GM12878 (cell line): Measurements from ENCODE around the gene SLC15A4. TPM values are rescaled to one million over a fixed set of nuclear protein-coding genes. Genes with fewer than 3 reads are reported as not detected.

Source experiments
- ATF7 ChIP-seq: fragments of 450-650 bp; IDR thresholded peaks from 2 replicates; pipeline ENCODE4 v1.6.1; 2016; ENCODE audit warnings: low read depth, mild to moderate bottlenecking
- BACH1 ChIP-seq: fragments of 450-650 bp; IDR thresholded peaks from 2 replicates; pipeline ENCODE4 v1.6.1; 2017; ENCODE audit warnings: mild to moderate bottlenecking, borderline replicate concordance
- CEBPB ChIP-seq, 2 experiments: fragments of 150-350 bp in 1 of 2; IDR thresholded peaks; 2 replicates each; pipeline ENCODE4 v1.6.1; 2012 to 2014; ENCODE audit warnings: low read depth in 2 of 2, low read length in 2 of 2, borderline replicate concordance in 1 of 2, inconsistent platforms in 1 of 2
- CREB1 ChIP-seq: IDR thresholded peaks from 2 replicates; pipeline ENCODE4 v1.6.1; 2012; ENCODE audit warnings: low read depth, mild to moderate bottlenecking, inconsistent platforms
- EP300 ChIP-seq, 2 experiments: fragments of 150-350 bp in 1 of 2; IDR thresholded peaks; 2 replicates each; pipeline ENCODE4 v1.6.1; 2011 to 2012; ENCODE audit warnings: low read depth in 2 of 2, low read length in 2 of 2, borderline replicate concordance in 1 of 2, improper control_type of control experiment in 1 of 2, inconsistent platforms in 1 of 2; ENCODE audit not compliant: control insufficient read depth in 1 of 2
- NFIC ChIP-seq: IDR thresholded peaks from 2 replicates; pipeline ENCODE4 v1.6.1; 2012; ENCODE audit warnings: low read depth, mild to moderate bottlenecking, inconsistent platforms, low read length, moderate library complexity
- NFYA ChIP-seq: IDR thresholded peaks from 2 replicates; pipeline ENCODE4 v1.6.1; 2011; ENCODE audit warnings: low read depth, mild to moderate bottlenecking, low read length, improper control_type of control experiment, borderline replicate concordance
- NR2F1 ChIP-seq: fragments of 450-650 bp; conservative IDR thresholded peaks from 2 replicates; pipeline ENCODE4 v1.6.1; 2017; ENCODE audit warnings: mild to moderate bottlenecking
- RELA ChIP-seq: fragments of 450-650 bp; IDR thresholded peaks from 2 replicates; pipeline ENCODE4 v1.8.0; 2014; ENCODE audit warnings: borderline replicate concordance; ENCODE audit not compliant: partially characterized antibody
- SIX5 ChIP-seq: IDR thresholded peaks from 2 replicates; pipeline ENCODE4 v1.6.1; 2011; ENCODE audit warnings: mild to moderate bottlenecking, low read depth, low read length, moderate library complexity; ENCODE audit not compliant: severe bottlenecking
- SP1 ChIP-seq: IDR thresholded peaks from one replicate; pipeline ENCODE4 v1.6.1; 2011; ENCODE audit warnings: low read depth, low read length
- TAF1 ChIP-seq: IDR thresholded peaks from 2 replicates; pipeline ENCODE4 v1.6.1; 2011; ENCODE audit warnings: mild to moderate bottlenecking, low read depth, low read length, borderline replicate concordance
- TCF12 ChIP-seq: IDR thresholded peaks from 2 replicates; pipeline ENCODE4 v1.6.1; 2011; ENCODE audit warnings: low read depth, mild to moderate bottlenecking, low read length
- ZBTB11 ChIP-seq: fragments of 450-650 bp; formaldehyde crosslinking; IDR thresholded peaks from 2 replicates; pipeline ENCODE4 v1.5.0; 2022; ENCODE audit warnings: mild to moderate bottlenecking, missing genetic modification characterization
- ZBTB33 ChIP-seq: fragments of 450-650 bp; IDR thresholded peaks from 2 replicates; pipeline ENCODE4 v1.6.1; 2017; ENCODE audit warnings: mild to moderate bottlenecking
- ZZZ3 ChIP-seq: IDR thresholded peaks from 2 replicates; pipeline ENCODE4 v1.6.1; 2011; ENCODE audit warnings: low read depth; ENCODE audit not compliant: control insufficient read depth, insufficient read length
- polyA plus RNA-seq, 11 experiments: library from polyadenylated mRNA; depleted of rRNA in 4 of 11; unstranded in 6 of 11; stranded (reverse) in 5 of 11; fragments of >200 nt; fragmentation: Nextera tagmentation in 4 of 11; fragmentation: Illumina TruSeq in 1 of 11; extraction: Ambion mirVana in 4 of 11; extraction: Trizol in 1 of 11; gene quantifications; 1 replicate in 1 of 11; 2 replicates in 10 of 11; pipeline versions ENCODE4 v1.2.1 to v1.2.3, GENCODE V29; 2011 to 2016; ENCODE audit warnings: inconsistent platforms in 2 of 11, missing spikeins in 2 of 11, low read depth in 1 of 11
- total RNA-seq, 4 experiments: library from RNA; depleted of rRNA in 3 of 4; stranded (reverse); fragments of >200 nt in 3 of 4; fragmentation: Illumina TruSeq in 1 of 4; extraction: Trizol in 1 of 4; gene quantifications; 2 replicates each; pipeline versions ENCODE4 v1.2.1 to v1.2.3, GENCODE V29; 2013 to 2021
- TF ChIP-seq, protein P1 (sequence below): fragments of 450-650 bp; IDR thresholded peaks from 2 replicates; pipeline ENCODE4 v1.6.1; 2018; ENCODE audit warnings: borderline replicate concordance, mild to moderate bottlenecking; ENCODE audit not compliant: partially characterized antibody
- TF ChIP-seq, protein P2 (sequence below): fragments of 150-350 bp; IDR thresholded peaks from 2 replicates; pipeline ENCODE4 v1.6.1; 2016; ENCODE audit warnings: low read depth, low read length

Gene SLC15A4
- total and polyA plus RNA-seq, 10 of the 15 experiments (the other 5 are each of a cell fraction or from before 2014, with no cell fraction given) = 12.7 to 257 (median 36.6) TPM

DNA sequence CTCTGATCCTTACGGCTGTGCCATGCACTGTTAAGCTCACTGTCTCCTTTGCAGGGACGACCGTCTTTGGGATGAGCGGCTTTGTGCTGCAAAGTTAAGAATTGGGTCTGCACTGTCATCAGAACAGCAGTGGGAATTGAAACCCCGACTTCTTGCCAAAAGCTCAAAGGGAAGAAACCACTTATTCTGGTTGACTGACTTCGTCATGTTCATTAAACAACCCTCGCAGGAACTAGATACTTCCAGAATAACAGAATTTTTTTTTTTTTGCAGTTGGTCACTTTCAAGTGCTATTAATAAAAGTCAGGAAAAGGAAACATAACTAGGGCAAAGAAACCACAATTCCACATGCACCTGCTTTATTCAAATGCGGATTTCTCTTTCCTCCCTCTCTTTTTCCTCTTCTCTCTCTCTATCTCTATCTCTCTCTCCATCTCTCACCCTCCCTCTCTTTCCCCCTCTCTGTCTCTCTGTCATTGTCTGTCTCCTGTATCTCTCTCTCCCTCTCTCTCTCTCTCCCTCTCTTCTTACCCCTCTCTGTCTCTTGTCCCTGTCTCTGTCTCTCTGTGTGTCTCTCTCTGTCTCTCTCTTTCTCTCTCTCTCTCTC lies 17.2 kb upstream of the SLC15A4 start (continued):
- no peak for TF ChIP-seq ZBTB11 (CRISPR knock-in tag)
- peak; percentile 61 for TF ChIP-seq ATF7
- TF ChIP-seq BACH1 = peak; percentile 37; the same call in 1 of the 2 replicates
- 0 out of 2 replicates have a peak, but pooled peaks have one; percentile 32 for TF ChIP-seq NR2F1
- TF ChIP-seq NFIC = peak; percentile 91
- no peak for TF ChIP-seq SP1
- peak; percentile 64 for TF ChIP-seq ZZZ3
- peak in 1 of 2 experiments; percentile 41; a peak in 1 of 4 replicates for TF ChIP-seq CEBPB (IDR thresholded peaks at IDR 0.05; ENCODE audit: borderline replicate concordance in 1 of 2, low read depth in 2 of 2, low read length in 2 of 2)
- no peak for TF ChIP-seq NFYA
- no peak for TF ChIP-seq SIX5
- TF ChIP-seq, protein P1, sequence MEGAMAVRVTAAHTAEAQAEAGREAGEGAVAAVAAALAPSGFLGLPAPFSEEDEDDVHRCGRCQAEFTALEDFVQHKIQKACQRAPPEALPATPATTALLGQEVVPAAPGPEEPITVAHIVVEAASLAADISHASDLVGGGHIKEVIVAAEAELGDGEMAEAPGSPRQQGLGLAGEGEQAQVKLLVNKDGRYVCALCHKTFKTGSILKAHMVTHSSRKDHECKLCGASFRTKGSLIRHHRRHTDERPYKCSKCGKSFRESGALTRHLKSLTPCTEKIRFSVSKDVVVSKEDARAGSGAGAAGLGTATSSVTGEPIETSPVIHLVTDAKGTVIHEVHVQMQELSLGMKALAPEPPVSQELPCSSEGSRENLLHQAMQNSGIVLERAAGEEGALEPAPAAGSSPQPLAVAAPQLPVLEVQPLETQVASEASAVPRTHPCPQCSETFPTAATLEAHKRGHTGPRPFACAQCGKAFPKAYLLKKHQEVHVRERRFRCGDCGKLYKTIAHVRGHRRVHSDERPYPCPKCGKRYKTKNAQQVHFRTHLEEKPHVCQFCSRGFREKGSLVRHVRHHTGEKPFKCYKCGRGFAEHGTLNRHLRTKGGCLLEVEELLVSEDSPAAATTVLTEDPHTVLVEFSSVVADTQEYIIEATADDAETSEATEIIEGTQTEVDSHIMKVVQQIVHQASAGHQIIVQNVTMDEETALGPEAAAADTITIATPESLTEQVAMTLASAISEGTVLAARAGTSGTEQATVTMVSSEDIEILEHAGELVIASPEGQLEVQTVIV = no peak
- TF ChIP-seq, protein P2, sequence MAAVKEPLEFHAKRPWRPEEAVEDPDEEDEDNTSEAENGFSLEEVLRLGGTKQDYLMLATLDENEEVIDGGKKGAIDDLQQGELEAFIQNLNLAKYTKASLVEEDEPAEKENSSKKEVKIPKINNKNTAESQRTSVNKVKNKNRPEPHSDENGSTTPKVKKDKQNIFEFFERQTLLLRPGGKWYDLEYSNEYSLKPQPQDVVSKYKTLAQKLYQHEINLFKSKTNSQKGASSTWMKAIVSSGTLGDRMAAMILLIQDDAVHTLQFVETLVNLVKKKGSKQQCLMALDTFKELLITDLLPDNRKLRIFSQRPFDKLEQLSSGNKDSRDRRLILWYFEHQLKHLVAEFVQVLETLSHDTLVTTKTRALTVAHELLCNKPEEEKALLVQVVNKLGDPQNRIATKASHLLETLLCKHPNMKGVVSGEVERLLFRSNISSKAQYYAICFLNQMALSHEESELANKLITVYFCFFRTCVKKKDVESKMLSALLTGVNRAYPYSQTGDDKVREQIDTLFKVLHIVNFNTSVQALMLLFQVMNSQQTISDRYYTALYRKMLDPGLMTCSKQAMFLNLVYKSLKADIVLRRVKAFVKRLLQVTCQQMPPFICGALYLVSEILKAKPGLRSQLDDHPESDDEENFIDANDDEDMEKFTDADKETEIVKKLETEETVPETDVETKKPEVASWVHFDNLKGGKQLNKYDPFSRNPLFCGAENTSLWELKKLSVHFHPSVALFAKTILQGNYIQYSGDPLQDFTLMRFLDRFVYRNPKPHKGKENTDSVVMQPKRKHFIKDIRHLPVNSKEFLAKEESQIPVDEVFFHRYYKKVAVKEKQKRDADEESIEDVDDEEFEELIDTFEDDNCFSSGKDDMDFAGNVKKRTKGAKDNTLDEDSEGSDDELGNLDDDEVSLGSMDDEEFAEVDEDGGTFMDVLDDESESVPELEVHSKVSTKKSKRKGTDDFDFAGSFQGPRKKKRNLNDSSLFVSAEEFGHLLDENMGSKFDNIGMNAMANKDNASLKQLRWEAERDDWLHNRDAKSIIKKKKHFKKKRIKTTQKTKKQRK = no peak
- no peak for TF ChIP-seq ZBTB33
- 0 out of 2 replicates have a peak, but pooled peaks have one; percentile 25 for TF ChIP-seq CREB1
- peak; percentile 89 to 97 for TF ChIP-seq EP300 (IDR thresholded peaks at IDR 0.05; ENCODE audit: borderline replicate concordance in 1 of 2, control insufficient read depth in 1 of 2, low read depth in 2 of 2, low read length in 2 of 2)
- peak; percentile 34 for TF ChIP-seq RELA
- no peak for TF ChIP-seq TAF1
- TF ChIP-seq TCF12 = no peak
